ENCODE measurements around the gene GIT2.

Gene GIT2

DNA sequence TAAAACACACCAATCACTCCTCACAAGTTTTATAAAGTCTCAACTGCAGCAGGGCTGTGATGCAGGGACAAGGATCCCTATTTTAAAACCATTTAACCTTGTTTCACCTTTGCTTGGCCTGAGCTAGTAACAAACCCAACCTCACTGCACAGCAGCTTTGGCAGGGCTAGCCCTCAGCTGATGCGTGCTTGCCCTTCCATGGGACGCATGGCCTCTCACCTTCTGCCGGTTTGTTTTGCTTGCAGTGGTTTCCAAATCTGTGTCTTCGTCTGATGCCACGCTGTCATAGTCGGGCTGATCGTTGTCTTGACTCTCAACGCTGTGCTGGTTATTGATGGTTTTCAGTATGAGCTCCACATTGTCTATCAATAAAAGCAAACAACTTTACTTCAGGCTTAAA, 43.3 kb downstream of the GIT2 start:
- DNase-seq (ENCODE audit: low spot score), result no peak
- H3K4me3 ChIP-seq, result no peak overlapping the region
- H3K27ac ChIP-seq, result peak overlapping the region; percentile 75 to 88
- TF ChIP-seq, protein P1, sequence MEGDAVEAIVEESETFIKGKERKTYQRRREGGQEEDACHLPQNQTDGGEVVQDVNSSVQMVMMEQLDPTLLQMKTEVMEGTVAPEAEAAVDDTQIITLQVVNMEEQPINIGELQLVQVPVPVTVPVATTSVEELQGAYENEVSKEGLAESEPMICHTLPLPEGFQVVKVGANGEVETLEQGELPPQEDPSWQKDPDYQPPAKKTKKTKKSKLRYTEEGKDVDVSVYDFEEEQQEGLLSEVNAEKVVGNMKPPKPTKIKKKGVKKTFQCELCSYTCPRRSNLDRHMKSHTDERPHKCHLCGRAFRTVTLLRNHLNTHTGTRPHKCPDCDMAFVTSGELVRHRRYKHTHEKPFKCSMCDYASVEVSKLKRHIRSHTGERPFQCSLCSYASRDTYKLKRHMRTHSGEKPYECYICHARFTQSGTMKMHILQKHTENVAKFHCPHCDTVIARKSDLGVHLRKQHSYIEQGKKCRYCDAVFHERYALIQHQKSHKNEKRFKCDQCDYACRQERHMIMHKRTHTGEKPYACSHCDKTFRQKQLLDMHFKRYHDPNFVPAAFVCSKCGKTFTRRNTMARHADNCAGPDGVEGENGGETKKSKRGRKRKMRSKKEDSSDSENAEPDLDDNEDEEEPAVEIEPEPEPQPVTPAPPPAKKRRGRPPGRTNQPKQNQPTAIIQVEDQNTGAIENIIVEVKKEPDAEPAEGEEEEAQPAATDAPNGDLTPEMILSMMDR (IDR thresholded peaks at IDR 0.05), result no peak

DNA sequence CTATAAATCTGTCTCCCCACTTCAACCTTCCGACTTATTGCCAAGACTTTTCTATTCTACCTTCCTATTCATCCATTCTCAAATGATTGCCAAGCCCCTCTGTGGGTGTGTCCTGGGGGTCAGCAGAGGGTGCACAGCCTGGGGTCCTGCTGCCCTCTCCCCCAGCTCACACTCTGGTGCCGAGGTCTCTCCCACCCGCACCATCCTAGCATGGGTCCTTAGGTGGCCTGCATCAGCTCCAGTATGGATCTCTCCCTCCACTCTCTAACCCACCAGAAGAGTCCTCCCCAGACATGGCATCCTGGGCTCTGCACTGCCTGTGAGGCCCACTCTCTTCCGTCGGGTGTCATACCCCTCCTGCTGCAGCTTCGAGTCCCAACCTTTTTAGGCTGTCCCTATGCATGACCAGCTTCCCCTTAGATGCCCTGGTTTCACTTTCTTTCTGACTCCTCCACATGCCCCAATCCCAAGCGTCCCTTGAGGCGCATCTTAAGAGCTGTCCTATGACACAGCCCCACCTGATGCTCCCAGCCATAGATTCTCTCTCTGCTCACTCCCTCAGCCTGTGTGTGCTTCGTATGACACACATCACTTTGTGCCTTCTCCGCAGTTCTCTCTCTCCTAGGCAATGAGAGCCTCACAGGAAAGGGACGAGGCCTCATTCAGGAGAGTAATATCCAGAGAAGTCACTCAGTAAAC, 43.9 kb downstream of the GIT2 start:
- DNase-seq (ENCODE audit: low spot score), result no peak
- H3K4me3 ChIP-seq, result no peak overlapping the region
- TF ChIP-seq, protein P1 (IDR thresholded peaks at IDR 0.05), result no peak
- H3K27ac ChIP-seq, result peak overlapping the region; percentile 75 to 88

DNA sequence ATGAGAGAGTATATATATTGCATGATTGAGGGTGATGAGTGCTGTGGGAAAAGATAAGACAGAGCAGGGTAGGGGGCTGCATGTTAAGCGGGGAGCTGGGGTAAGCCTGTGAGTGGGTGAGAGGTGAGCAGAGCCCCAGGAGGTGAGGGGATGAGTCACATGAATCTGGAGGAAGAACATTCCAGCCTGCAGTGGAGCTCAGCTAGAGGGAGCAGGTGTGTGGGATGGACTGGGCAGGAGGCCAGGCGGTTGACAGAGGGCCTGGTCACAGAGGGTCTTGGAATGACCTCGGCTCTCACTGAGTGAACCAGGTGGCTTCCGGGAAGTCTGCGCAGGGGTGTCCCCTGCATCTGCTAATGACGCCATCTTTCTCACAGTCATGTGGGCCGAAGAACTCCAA, 44.4 kb downstream of the GIT2 start:
- H3K27ac ChIP-seq, result peak overlapping the region; percentile 75 to 88
- TF ChIP-seq, protein P1 (IDR thresholded peaks at IDR 0.05), result no peak
- H3K4me3 ChIP-seq, result no peak overlapping the region
- no peak for DNase-seq (ENCODE audit: low spot score)

DNA sequence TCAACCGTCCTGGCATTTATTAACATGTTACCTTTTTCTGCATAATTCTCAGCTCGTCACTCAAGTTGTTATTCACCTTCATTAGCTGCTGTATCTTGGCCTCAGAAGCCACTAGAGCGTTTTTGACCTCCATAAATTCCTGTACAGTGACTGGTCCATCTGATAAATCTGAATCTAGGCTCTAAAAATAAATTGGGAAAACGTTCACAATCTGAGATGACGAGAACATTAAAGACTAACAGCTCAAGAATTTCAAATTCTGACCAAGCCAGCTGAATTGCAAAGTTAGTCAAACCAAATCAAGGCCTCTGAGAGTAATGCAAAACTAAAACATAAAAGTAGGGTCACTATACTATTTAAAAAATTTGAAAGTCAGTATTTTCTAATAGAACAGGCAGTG, 45.0 kb downstream of the GIT2 start:
- TF ChIP-seq, protein P1 (IDR thresholded peaks at IDR 0.05), result no peak
- Histone ChIP-seq H3K4me3 (no peak overlapping the region), H3K27ac (peak overlapping the region; percentile 75 to 88)
- no peak for DNase-seq (ENCODE audit: low spot score)

- Histone ChIP-seq H3K4me3 (no peak overlapping the region), H3K27ac (peak overlapping the region; percentile 75 to 88)
- DNase-seq (ENCODE audit: low spot score), result no peak
- TF ChIP-seq, protein P1 (IDR thresholded peaks at IDR 0.05), result no peak
Measured at GRCh38 chr12:109950625-109951024, 45.5 kb downstream of the GIT2 start.

GRCh38 chr12:109949089-109949488, 47.1 kb downstream of the GIT2 start:
- H3K27ac ChIP-seq, result peak overlapping the region; percentile 72 to 75
- TF ChIP-seq, protein P1 (IDR thresholded peaks at IDR 0.05), result no peak
- DNase-seq (ENCODE audit: low spot score), result no peak
- H3K4me3 ChIP-seq, result no peak overlapping the region

DNA sequence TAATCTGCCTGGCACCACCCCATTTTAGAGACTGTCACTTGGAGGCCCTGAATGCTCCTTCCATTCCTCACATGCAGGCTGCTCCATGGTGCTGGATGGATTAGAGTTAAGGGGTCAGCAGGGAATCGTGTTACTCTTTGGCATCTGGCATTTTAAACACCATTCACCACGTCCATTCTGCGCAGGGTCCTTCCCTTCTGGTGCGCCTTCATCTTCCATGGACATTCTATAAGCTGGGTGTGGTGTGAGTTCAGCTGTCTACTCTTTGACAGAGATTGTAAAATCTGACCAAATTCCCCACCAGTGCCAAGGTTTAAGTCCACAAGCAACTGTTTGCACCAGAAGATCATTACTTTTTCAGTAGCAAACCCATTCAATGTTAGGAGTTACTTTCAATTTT, 47.8 kb downstream of the GIT2 start:
- no peak for DNase-seq (ENCODE audit: low spot score)
- peak overlapping the region; percentile 72 to 75 for H3K27ac ChIP-seq
- no peak overlapping the region for H3K4me3 ChIP-seq
- TF ChIP-seq, protein P1 (IDR thresholded peaks at IDR 0.05), result no peak
